NCI-H2081 treated with DMSO at 0.1 percent for 48 hours (cell line): ENCODE results near the gene CDK17.

Source experiments
- DNase-seq: peaks from one replicate; lab custom pipeline; 2025; lab: John Stamatoyannopoulos, UW

The CDK17 gene

DNA sequence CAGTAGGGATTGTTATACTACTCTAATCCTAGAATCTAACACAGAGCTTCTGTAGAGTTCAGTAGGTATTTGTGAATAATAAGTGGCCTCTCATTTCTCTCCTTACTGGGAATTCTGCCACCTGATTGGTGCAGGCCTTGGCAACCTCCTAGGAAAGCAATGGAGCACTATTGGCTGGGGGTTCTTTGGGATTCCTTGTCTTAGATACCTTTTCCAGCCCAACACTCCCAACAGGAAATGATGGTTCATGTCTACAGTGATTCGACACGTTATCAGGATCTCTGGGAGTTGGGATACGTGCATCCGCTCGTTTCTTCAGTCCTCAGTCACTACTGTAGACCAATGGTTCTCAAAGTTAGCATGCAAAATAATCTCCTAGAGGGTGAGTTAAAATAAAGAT, 138.7 kb downstream of the CDK17 start:
- no peak for DNase-seq

DNA sequence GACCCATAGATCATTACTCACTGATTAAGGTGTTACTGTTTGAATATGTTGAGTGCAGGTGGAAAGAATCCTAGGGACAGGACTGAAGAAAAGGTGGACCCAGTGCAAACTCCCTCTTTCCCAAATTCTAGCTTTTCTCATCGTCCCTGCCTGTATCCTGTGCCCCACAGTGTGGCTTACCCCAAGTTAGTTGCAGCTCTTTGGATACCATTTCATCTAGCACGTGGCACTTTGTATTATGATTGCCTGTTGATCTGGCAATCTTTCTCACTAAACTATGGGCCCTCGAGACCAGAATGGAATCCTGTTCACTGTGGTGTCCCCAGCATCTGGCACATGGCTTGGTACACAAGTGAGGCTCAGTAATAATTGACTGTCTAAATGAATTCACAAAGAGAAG, 139.6 kb downstream of the CDK17 start:
- no peak for DNase-seq

DNA sequence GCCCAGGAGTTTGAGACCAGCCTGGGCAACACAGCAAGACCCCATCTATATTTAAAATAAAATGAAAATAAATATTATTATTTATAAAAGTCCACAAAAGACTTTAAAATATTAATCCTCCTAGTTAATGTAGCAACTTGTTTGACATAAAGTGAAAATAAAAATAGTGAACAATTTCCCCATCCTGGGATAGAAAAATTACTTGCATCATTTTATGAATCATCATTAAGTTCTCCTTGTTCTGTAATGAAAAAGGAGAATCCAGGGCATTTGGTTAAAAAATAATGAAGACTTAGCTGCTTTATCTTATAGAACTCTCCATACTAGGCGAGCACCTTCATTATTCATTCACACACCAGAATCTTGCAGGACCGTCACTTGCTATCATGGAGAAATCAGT, 140.0 kb downstream of the CDK17 start:
- DNase-seq: no peak

DNA sequence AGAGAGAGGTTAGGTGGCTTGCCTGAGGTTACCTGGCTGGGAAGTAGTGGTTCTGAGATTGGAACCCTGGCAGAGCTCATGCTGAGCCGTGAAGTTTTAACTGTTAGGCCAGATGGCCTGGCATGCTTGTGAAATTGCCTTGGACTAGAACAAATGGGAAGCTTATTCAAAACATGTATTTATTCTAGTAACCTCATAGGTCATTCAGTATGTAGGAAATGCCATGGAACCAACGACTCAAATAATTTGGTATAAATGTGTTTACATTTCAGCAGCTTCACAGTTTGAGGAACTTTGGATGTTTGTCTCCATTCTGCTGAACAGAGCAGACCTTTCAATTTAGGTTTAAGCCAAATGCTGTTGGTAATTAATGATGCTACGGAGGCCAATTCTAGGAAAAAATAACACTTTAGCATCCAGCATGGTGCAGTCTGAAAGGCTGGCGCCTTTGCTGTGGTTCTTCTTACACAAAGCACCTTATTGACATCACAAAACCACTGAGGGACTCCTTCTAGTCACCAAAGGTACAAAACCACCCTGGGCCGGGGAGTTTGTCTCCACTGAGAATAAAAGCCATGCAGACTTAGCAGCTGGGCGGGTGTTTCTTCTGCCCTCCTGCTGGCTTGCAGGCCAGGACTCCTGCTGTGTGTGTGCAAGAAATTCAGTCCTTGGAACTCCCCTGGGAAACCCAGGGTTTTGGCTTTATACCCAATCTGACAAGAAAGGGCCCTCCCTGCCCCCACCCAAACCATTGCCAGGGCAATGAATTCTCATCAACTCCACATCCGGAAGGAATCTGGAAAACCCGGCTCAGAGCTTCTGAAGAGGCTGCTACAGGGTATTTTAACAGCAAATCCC, 141.9 kb downstream of the CDK17 start:
- DNase-seq: no peak

DNA sequence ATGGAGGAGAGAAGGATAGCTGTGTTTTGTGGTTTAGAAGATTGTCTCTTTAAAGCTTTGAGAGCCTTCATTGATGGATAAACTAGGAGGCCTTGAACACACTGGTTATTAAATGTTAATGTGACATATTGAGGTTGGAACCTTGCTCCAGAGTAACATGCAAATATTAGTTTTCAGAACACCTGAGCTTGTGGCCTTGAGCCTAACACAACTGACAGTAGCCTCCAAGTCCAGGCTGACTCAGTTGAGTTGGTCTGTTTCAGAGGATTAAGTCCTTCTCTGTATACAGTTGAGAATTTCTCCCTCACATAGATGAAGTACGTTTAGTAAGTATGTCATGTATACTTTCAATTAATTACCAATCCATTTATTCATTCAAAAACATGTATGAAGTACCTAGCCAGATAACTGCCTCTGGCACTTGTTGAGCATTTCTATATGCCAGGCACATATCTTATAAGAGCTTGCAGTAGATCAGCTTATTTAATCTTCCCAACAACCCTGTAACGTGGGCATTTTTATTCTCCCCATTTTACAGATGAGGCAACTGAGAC, 142.6 kb downstream of the CDK17 start:
- no peak for DNase-seq

DNA sequence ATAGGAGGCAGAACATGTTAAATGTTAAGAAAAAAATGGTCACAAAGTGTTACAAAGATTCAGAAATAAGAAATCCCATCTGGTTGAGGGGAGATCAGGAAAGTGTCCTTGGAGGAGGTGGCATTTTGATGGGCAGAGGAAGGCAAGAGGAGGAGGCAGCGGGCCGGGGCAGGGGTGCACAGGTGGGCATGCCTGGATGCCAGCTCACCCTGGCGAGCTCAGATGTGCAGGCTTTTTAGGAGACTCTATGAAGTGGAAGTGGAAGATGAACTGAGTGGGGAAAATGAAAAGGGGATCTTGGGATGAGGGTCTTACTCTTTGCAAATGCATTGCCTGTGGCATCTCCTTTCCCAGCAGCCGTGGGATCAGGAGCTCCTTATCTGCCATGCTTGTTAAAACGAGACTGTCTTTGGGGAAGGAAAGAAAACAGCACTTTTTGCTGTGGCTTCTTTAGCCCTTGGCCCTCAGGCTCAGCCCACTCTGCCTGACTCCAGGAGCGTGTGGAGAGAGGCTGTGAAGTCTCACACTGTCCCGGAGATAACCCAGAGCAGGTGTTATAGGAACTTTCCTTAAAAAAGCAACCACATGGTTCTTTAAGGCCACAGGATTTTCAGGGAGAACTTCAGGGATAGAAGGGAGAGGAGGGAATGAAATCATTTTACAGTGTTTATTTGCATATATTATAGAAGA, 143.4 kb downstream of the CDK17 start:
- DNase-seq: no peak

DNA sequence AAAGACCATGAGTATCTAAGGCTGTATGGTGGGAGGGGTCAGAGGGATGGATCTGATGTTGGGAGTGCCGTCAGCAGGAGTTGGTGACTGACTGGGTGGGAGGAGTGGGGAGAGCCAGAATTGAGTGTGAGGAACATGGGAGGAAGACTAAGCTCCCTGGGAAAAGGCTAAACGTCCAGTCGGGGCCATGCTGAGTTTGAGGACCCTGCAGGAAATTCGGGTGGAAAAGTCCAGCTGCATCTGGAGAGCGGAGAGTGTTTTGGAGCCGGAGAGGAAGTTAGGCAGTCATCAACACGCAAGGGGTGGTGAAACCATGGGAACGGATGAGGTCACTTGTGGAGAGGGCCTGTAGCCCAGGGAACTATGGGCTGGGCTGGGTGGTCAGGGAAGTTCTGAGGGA, 145.2 kb downstream of the CDK17 start:
- DNase-seq: no peak

DNA sequence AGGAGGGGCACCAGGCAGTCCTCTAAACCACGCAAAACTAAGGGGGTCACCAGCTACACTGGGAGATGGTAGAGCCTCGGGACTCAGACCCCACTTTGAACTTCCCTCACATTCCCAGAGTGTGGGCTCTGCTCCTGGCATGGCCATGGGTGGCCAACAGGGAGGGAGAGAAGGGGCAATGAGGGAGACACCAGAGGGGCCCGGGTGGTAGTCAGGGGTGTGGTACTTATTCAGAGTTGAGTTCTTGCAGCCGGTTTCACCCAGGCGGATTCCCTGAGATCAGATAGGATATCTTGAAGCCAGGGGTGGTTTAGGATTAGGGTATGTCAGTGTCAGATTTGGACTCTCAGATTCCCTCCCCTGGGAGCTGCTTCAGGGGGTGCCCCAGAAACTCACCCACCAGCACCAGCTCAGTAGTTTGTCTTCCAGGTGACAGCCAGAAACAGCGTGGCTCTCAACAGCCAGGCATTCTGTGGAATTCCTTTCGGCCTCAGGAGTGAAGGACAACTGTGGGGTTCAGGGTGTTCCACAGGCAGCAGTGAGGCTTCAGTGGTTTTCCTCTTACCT, 150.0 kb downstream of the CDK17 start:
- no peak for DNase-seq

DNA sequence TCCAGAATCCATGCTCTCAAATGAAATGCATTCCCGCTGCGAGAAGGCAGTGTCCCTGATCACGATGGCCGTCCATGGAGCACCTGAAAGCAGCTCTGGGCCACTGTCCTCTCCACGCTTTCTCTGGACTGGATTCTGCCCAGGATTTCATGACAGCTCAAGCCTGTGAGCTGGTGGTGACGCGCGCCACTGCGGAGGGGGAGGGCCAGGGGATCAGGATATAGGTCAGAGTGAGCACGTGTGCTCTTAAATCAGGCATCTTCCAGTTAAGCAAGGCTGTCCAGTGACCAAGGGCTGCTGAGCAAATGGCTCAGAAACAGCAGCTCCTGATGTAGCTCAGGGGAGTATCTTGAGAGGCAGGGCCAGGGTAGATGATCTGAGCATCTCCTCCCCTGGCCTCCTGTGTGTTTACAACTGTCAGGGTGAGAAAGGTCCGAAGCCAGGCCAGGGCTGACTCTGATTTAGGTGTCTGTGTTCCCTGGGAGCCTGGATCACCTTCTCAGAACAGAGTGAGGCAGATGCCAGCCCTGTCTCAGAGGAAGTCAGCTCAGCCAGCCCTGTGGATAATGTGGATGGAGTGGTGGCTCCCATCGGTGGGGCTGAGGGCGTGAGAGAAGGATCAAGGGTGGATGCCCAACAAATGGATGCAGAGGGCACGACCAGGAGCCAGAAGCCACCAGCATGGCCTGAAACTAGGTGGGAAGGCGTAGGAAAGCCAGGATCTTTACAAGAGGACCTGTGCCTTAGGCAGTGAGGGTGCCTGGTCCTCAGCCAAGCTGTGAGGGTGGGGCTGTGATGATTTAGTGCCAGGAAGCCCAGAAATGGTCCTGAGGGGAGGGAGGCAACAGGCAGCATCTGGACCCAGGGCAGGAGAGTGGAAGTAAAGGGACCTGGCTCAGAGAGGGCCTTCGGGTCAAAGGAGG, 150.8 kb downstream of the CDK17 start:
- DNase-seq: no peak

DNA sequence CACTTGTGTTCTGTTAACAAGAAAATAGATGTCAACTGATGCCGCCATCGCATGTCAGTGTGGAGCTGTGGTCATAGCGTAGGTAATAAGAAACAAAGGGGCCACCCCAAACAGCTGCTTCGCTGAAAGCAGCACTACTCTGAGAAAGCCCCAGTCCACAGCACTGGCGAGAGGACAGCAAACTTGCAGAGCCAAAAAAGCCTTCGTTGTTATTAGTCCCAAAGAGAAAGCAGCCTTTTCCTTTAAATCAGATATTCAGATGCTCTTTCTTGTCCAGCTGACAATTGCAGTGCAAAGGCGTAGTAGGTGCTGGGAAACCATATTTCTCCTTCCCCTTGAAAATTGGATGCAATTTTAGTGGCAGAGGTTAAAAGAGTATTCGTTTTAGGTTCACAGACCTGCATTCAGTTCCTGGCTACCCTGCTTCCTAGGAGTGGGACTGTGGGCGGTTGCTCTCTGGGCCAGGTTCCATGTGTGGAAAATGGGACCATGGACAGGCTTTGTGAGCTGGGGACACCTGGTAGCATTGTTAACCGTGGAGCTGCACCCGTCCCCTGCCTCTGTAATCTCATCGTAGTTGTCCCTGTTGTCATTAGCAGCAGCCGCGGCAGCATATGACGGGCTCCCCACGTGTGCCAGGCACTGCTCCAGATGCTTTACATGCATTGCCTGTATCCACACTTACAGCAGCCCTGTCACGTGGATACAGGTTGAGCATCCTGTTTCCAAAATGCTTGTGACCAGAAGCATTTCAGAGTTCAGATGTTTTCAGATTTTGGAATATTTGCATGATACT, 151.9 kb downstream of the CDK17 start:
- no peak for DNase-seq

DNA sequence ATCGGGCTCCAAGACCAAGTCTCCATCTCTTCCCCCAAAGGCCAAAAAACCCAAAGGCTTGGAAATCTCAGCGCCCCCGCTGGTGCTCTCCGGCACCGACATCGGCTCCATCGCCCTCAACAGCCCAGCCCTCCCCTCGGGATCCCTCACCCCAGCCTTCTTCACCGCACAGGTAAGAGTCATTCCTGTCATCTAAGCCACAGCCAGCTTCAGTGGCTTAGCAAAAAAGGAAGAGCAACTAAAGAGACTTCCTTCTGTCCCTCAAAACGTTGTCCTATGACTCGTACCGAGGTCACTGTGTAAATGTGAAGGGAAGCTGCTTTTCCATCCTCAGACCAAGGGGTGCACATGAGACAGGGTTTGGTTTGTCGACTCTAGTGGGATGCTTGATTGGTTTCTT, 152.7 kb downstream of the CDK17 start:
- no peak for DNase-seq

DNA sequence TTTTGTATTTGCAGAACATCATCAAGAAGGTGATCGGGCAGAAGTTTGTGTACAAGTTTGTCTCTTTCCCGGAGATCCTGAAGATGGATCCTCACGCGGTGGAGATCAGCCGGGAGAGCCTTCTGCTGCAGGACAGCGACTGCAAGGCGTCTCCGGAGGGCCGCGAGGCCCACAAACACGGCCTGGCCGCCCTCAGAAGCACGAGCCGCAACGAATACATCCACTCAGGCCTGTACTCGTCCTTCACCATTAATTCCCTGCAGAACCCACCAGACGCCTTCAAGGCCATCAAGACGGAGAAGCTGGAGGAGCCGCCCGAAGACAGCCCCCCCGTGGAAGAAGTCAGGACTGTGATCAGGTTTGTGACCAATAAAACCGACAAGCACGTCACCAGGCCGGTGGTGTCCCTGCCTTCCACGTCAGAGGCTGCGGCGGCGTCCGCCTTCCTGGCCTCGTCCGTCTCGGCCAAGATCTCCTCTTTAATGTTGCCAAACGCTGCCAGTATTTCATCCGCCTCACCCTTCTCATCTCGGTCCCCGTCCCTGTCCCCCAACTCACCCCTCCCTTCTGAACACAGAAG, 153.2 kb downstream of the CDK17 start:
- DNase-seq: no peak

DNA sequence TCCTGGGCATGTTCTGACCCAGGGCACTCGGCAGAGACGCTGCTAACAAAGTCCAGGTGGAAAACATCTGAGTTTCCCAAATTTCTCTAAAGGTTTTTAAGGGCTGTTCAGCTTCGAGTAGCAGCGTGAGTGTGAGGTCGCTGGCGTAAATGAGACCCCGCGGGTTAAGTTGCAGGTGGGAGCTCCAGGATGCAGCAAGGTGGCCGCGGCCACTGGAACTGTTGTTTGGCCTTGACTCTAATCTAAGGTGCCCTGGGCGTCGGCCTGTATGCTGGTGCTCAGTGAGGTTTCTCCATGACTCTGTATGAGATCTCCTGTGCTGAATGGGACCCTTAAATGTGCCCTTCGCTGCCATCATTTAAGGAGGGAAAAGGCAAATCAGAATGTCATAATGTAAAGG, 155.4 kb downstream of the CDK17 start:
- DNase-seq: no peak

DNA sequence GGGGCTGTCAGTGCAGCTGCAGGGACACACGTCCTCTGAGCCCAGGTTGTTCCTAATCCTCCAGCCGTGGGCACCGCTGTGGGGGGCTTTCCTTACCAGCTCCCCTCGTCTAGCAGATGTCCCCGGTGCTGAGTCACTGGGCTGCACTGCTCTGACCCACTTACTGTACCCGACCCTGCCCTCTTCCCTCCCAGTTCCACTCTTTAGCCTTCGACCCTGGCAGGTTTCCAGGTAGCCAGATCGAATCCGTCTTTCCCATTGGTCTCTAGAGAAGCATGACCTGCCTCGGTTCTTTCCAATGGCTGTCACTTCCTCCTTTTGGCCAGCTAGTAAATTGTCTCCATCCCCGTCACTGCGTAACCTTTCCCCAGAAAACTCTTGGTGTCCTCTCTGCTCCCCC, 157.6 kb downstream of the CDK17 start:
- DNase-seq: no peak

DNA sequence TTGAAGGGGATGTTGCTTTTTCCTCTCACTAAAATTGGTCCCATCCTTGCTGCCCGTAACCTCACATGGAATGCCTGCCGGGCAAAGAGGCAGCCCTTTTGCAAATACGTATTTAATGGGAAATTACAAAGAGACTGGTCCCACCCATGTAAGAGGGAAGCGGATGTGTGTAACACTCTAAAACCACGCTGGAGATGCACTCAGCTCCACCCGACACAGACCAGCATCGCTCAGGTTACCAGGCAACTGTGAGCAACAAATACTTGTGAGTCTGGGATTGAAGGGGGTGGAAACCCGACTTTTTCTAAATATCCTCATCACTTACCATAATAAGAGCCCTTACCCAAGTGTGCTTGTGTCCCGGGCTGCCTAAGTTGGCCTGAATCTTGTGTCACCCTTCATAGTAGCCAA, 158.4 kb downstream of the CDK17 start:
- DNase-seq: no peak

DNA sequence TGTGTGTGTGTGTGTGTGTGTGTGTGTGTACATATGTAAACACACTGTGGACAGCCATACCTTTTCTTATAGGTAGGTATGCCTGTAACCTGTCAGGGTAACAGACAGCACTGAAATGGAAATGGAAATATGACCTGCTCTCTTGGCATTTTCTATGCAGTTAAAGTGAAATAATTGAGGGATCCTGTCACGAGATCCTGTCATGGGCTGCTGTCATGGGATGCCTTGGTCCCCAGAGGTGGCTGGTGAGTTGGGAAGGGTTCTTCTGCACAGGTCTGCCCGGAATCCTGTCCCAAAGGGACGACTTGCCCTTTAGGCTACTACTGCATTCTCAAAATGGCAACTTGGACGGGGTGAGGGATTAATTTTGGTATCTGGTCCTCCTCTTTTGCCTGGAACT, 158.8 kb downstream of the CDK17 start:
- no peak for DNase-seq

DNA sequence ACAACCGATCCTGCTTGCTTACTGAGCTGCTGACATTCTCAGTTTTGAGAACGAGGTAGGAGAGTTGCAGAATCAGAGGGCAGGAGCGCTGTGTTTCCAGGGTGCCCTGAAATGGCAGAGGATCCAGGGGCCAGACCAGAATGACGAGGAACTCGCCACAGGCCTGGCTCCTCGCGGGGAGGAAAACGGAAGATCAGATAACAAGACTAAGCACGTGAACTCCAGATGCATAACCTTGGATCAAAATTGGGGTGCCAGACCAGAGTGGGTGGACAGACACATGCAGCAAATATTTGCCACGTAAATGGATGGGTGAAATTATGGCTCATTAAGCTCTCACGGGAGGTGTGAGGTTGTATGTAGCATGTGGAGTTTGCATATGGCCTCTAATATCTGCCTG, 159.6 kb downstream of the CDK17 start:
- no peak for DNase-seq

DNA sequence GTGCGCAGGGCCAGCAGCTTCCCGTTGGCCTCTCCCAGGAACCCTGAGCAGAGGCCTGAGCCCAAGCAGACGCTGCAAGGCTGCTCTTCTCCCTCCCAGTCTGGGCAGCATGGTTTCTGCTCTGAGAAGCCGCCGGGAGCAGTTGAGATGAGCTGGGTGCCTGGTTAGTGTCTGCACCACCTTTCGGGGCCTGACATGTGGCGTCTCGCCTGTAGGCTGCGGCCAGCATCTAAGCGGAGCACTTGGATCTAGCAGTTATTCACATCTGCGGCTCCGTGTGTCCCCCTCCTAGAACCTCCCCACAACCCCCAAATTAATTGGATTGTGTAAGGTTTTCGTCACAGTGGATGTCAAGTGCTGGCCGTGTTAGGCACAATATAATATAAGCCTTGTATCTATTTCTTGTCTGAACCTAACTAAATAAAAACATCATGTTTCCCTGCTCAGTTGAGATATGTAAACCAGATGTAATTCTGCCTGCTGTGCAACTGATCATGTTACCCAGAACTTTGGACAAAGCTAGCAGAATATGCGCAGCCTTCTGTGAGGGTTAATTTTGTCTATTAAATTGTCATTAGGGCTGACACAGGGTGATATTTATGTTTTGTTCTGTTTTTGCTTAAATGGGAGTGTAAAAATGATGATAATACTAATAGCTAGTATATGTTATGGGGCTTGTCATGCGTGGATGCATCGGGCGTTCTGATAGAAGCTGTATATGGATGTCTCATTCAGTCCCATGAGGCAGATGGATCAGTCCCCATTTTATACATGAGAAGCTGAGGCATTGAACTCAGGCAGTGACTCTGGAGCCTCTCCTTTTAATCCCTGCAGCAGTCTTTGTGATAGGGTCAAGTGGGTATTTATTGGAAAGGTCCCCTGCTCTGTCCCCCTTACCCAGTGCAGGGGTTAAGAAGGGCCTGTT, 160.3 kb downstream of the CDK17 start:
- DNase-seq: no peak

DNA sequence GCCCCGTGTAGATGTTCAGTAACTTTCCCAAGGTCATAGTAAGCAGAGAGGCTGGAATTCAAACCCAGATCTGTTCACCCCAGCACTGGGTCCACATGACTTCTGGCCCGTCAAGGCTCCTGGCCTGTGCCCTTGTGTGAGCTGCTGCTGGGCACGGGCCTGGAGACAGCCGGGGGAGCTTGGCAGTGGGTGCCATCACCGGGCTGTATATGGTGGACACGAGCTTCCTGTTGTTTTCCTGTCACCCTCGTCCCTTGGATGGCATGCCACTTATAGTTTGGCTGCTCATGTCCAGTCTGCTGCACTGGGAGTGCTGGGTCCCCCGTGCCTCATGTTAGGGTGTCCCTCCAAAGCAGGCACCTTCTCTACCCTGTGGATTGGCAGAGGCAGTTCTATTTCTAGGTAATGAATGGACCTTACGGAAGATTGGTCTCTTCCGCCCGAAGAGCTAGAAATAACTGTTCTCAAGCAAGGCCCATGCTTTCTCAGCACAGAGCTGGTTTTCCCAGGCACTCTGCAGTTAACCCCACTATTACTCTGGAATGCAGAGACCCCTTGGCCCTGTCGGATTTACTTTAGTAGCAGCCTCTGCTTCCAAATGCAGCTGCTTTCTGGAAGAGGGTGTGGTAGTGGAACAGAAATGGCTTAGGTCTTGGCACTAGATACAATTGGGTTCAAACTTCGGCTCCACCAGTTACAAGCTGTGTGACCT, 161.7 kb downstream of the CDK17 start:
- DNase-seq: no peak
